Heart left ventricle (tissue), 16 donors: ENCODE measurements around the gene SBK1. TPM values are rescaled to one million over a fixed set of nuclear protein-coding genes. Genes with fewer than 3 reads are reported as not detected.

Experiments
- ATAC-seq, 4 donors: fragments of 200-7000 bp; cut with Tn5 transposase; one replicate each; pipeline ENCODE4 v1.9.1; 2020 to 2022; ENCODE audit warnings: moderate library complexity in 4 of 4, mild to moderate bottlenecking in 3 of 4, moderate number of reproducible peaks in 1 of 4
- DNase-seq, 5 donors: peaks; one replicate each; pipeline ENCODE4 v3.0.0-alpha.2; 2020
- H3K27ac ChIP-seq, 12 donors: fragments of 200-600 bp; sonication (generic) in 4 of 12; one replicate each; pipeline versions ENCODE4 v1.5.0 to v1.8.0; 2016 to 2022; ENCODE audit warnings: mild to moderate bottlenecking in 2 of 12
- H3K27me3 ChIP-seq, 9 donors: fragments of 200-600 bp; sonication (generic) in 2 of 9; one replicate each; pipeline versions ENCODE4 v1.5.1 to v1.8.0; 2016 to 2022; ENCODE audit warnings: mild to moderate bottlenecking in 3 of 9
- H3K36me3 ChIP-seq, 9 donors: fragments of 200-600 bp; sonication (generic) in 2 of 9; one replicate each; pipeline versions ENCODE4 v1.5.0 to v1.8.0; 2018 to 2022; ENCODE audit warnings: mild to moderate bottlenecking in 2 of 9
- H3K4me1 ChIP-seq, 12 donors: fragments of 200-600 bp; sonication (generic) in 4 of 12; one replicate each; pipeline versions ENCODE4 v1.5.0 to v1.8.0; 2016 to 2022; ENCODE audit warnings: mild to moderate bottlenecking in 3 of 12
- H3K4me3 ChIP-seq, 12 donors: fragments of 200-600 bp; sonication (generic) in 4 of 12; one replicate each; pipeline versions ENCODE4 v1.5.0 to v1.8.0; 2017 to 2022; ENCODE audit warnings: mild to moderate bottlenecking in 9 of 12, moderate library complexity in 4 of 12
- H3K9me3 ChIP-seq, 12 donors: fragments of 200-600 bp; sonication (generic) in 4 of 12; one replicate each; pipeline versions ENCODE4 v1.5.0 to v1.8.0; 2016 to 2022; ENCODE audit warnings: mild to moderate bottlenecking in 1 of 12
- POLR2A ChIP-seq, 2 donors: fragments of 450-650 bp; IDR thresholded peaks; one replicate each; pipeline ENCODE4 v1.6.1; 2017; ENCODE audit warnings: antibody characterized with exemption in 2 of 2, mild to moderate bottlenecking in 2 of 2, moderate library complexity in 2 of 2
- WGBS, 4 donors: extraction: QIAGEN DNeasy Blood & Tissue Kit in 2 of 4; methylation state at CpG; one replicate each; pipeline versions ENCODE4 v1.1.5 to v1.1.7; 2013 to 2018; 5-methylcytosine and 5-hydroxymethylcytosine counted together
- intact Hi-C, 10 donors: fragments of 100-400 bp; cut with DNase I; formaldehyde crosslinking; loops; one replicate each; pipeline versions ENCODE4 v1.11.1 to v1.14.2; 2022
- polyA plus RNA-seq, 2 donors: library from polyadenylated mRNA; stranded (reverse); fragments of 200-250 nt; gene quantifications; one replicate each; pipeline ENCODE4 v1.2.3, GENCODE V29; 2013
- total RNA-seq, 9 donors: library from RNA; depleted of rRNA in 2 of 9; stranded (reverse); fragments of >200 nt in 2 of 9; fragmentation: NEBNext Ultra II Directional in 3 of 9; extraction: Animal tissue kit (Norgen Biotek cat#: 25700) in 3 of 9; gene quantifications; one replicate each; pipeline versions ENCODE4 v1.1.0 to v1.2.4, GENCODE V29; 2016 to 2023
- TF ChIP-seq, protein P1 (sequence below), 12 donors: fragments of 200-600 bp; sonication (generic) in 4 of 12; IDR thresholded peaks; one replicate each; pipeline versions ENCODE4 v1.5.0 to v1.8.0; 2018 to 2022; ENCODE audit warnings: antibody characterized with exemption in 12 of 12, mild to moderate bottlenecking in 5 of 12
- donor health status: ischemic (EF 13 %, LVEDD 7.1; RV severe dilation, severe dysfunction).
- donor health status: healthy with polysubstance abuse.
- donor health status: DM: no; HTN: yes; CAD: no.
- donor health status: DM: no; HTN: no; CAD: no.
- donor health status: ischemic (EF 25% LVEDD 6.9; RV normal size, moderate dysfunction).
- donor health status: ischemic (EF 25% LVEDD 5.7; RV mildly dilated, moderate dysfunction).
- donor health status: healthy.
- donor health status: DM: yes; HTN: yes; CAD: no.
- donor health status: ischemic (EF 35%, LVEDD 5.7; RV mildly dilated, moderate dysfunction).
- donor health status: nonischemic (EF 11% LVEDD 7.7; RV severe dilation, severe dysfunction).
- donor health status: DM: yes; HTN: yes; CAD: no.
- donor health status: PGD.
- donor health status: ischemic (EF 29% LVEDD 5.4; RV normal size, mild dysfunction).
- donor health status: nonischemic (EF 23%, LVEDD 6.1; RV moderate dilation, normal function).

SBK1 gene
- total and polyA plus RNA-seq, 11 donors: 0.69 to 6.1 (median 2.4) TPM

DNA sequence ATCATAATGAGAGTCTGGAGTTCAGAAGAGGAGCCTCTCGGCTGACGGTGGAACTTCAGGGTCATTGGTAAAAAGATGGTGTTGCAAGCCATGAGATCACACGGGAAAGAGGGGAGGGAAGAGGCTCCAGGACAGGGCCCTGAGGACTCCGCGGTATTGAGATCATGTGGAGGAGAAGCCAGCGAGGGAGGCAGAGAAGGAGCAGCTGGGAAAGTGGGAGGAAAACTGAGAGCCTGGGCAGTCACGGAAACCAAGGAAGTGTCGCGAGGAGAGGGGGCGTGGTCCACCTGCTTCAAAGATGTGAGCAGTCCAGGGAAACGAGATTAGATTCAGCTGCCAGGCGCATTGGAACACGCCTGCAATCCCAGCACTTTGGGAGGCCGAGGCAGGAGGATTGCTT lies 27.7 kb upstream of the SBK1 start:
- TF ChIP-seq POLR2A (IDR thresholded peaks at IDR 0.05): no peak
- TF ChIP-seq, protein P1, sequence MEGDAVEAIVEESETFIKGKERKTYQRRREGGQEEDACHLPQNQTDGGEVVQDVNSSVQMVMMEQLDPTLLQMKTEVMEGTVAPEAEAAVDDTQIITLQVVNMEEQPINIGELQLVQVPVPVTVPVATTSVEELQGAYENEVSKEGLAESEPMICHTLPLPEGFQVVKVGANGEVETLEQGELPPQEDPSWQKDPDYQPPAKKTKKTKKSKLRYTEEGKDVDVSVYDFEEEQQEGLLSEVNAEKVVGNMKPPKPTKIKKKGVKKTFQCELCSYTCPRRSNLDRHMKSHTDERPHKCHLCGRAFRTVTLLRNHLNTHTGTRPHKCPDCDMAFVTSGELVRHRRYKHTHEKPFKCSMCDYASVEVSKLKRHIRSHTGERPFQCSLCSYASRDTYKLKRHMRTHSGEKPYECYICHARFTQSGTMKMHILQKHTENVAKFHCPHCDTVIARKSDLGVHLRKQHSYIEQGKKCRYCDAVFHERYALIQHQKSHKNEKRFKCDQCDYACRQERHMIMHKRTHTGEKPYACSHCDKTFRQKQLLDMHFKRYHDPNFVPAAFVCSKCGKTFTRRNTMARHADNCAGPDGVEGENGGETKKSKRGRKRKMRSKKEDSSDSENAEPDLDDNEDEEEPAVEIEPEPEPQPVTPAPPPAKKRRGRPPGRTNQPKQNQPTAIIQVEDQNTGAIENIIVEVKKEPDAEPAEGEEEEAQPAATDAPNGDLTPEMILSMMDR (IDR thresholded peaks at IDR 0.05): no peak
- ATAC-seq (no peak), DNase-seq (peak in 2 of 5 donors; percentile 38 to 44)
- 41 to 58% (median 48%) methylated on average over 14 of the region's 14 CpGs for WGBS, 4 donors
- Histone ChIP-seq H3K27me3 (peaks cover 0 to 6% (median 0%) of the 10 kb centered on the region in 9 donors), H3K4me1 (peaks cover 0 to 26% (median 0%) of the 10 kb centered on the region in 12 donors), H3K36me3 (no peaks in the 10 kb centered on the region), H3K9me3 (no peaks in the 10 kb centered on the region), H3K27ac (no peak overlapping the region), H3K4me3 (no peak overlapping the region)
- intact Hi-C loops: no loop called here

DNA sequence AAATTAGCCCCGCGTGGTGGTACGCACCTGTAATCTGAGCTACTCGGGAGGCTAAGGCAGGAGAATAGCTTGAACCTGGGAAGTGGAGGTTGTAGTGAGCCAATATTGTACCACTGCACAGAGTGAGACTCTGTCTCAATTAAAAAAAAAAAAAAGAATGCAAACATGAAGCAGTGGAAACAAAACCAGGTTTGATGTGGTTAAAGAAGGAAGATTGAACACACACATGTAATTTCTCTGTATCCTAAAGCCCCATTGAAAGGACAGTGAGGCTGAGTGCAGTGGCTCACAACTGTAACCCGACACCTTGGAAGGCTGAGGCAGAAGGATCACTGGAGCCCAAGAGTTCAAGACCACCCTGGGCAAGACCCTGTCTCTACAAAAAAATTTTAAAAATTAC lies 26.5 kb upstream of the SBK1 start:
- Histone ChIP-seq H3K4me1 (peaks cover 0 to 21% (median 0%) of the 10 kb centered on the region in 12 donors), H3K9me3 (peaks cover 0 to under 1% (median 0%) of the 10 kb centered on the region in 12 donors), H3K27ac (no peak overlapping the region), H3K36me3 (no peaks in the 10 kb centered on the region), H3K27me3 (peaks cover 0 to 2% (median 0%) of the 10 kb centered on the region in 9 donors), H3K4me3 (no peak overlapping the region)
- intact Hi-C loops: no loop called here
- TF ChIP-seq, protein P1 (IDR thresholded peaks at IDR 0.05): no peak
- no peak for TF ChIP-seq POLR2A (IDR thresholded peaks at IDR 0.05)
- WGBS, 4 donors: 88 to 96% (median 94%) methylated on average over 5 of the region's 5 CpGs
- DNase-seq (no peak), ATAC-seq (no peak)

DNA sequence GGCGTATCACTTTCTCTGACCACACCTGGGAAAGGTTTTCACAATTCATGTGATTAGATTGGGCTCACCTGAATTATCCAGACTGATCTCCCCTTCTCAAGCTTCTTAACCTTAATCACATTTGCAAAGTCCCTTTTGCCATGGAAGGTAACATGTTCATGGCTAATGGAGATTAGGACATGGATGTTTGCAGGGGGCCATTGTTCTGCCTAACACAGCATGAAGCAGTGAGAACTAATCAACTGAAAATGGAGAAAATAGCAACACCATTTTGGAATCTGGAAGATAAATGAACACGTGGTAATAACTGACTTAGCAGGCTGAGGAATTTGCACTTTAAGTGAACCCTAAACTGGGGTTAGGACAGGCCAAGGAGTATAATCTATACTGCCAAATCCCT lies 25.0 kb upstream of the SBK1 start:
- H3K27ac ChIP-seq: no peak overlapping the region
- no peaks in the 10 kb centered on the region for H3K36me3 ChIP-seq
- no peak for ATAC-seq
- H3K9me3 ChIP-seq: peaks cover 0 to 8% (median 0%) of the 10 kb centered on the region in 12 donors
- 52 to 56% (median 53%) methylated on average over 2 of the region's 2 CpGs for WGBS, 4 donors
- H3K4me1 ChIP-seq: peaks cover 0 to 13% (median 0%) of the 10 kb centered on the region in 12 donors
- H3K27me3 ChIP-seq: no peaks in the 10 kb centered on the region
- TF ChIP-seq POLR2A (IDR thresholded peaks at IDR 0.05): no peak
- TF ChIP-seq, protein P1 (IDR thresholded peaks at IDR 0.05): no peak
- intact Hi-C loops: no loop called here
- DNase-seq: no peak
- H3K4me3 ChIP-seq: no peak overlapping the region

DNA sequence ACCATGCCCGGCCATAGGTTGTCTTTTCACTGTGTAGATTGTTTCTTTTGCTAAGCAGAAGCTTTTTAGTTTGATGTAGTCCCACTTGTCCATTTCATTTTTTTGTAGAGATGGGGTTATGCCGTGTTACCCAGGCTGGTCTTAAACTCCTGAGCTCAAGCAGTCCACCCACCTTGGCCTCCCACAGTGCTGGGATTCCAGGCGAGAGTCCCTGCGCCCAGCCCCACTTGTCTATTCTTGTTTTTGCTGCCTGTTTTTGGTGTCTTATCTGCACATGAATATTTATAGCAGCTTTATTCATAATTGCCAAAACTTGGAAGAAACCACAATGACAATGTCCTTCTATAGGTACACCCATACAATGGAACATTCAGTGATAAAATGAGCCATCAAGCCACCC lies 18.8 kb upstream of the SBK1 start:
- Histone ChIP-seq H3K27ac (no peak overlapping the region), H3K36me3 (no peaks in the 10 kb centered on the region), H3K9me3 (peaks cover 0 to 8% (median 0%) of the 10 kb centered on the region in 12 donors), H3K4me1 (peaks cover 0 to 10% (median 5%) of the 10 kb centered on the region in 12 donors), H3K4me3 (no peak overlapping the region), H3K27me3 (peaks cover 0 to 16% (median 0%) of the 10 kb centered on the region in 9 donors)
- TF ChIP-seq POLR2A (IDR thresholded peaks at IDR 0.05): no peak
- TF ChIP-seq, protein P1 (IDR thresholded peaks at IDR 0.05): no peak
- WGBS, 4 donors: 53 to 74% (median 60%) methylated on average over 4 of the region's 4 CpGs
- ATAC-seq (no peak), DNase-seq (no peak)
- intact Hi-C loops: loop anchor here in 1 of 10 donors (5.0 kb wide), 1 partner anchor 349 kb away; no protein-coding TSS in a partner anchor
